Stimulated activated CD8-positive, alpha-beta memory T cell treated with anti-CD3 and anti-CD28 coated beads, Interleukin-7, amount 100 ng/mL, for 1 hour (primary cell): ENCODE results near the gene IRF2.
"Not testable (repeated sequence)": the region's sequence is repeated elsewhere in the genome, so short reads cannot be mapped to it uniquely, and the experiment has no call there.

Source experiments
- DNase-seq, 2 donors: peaks; one replicate each; pipeline ENCODE4 v3.0.0-alpha.2; 2020; ENCODE audit warnings: low read depth in 2 of 2

Gene IRF2

DNA sequence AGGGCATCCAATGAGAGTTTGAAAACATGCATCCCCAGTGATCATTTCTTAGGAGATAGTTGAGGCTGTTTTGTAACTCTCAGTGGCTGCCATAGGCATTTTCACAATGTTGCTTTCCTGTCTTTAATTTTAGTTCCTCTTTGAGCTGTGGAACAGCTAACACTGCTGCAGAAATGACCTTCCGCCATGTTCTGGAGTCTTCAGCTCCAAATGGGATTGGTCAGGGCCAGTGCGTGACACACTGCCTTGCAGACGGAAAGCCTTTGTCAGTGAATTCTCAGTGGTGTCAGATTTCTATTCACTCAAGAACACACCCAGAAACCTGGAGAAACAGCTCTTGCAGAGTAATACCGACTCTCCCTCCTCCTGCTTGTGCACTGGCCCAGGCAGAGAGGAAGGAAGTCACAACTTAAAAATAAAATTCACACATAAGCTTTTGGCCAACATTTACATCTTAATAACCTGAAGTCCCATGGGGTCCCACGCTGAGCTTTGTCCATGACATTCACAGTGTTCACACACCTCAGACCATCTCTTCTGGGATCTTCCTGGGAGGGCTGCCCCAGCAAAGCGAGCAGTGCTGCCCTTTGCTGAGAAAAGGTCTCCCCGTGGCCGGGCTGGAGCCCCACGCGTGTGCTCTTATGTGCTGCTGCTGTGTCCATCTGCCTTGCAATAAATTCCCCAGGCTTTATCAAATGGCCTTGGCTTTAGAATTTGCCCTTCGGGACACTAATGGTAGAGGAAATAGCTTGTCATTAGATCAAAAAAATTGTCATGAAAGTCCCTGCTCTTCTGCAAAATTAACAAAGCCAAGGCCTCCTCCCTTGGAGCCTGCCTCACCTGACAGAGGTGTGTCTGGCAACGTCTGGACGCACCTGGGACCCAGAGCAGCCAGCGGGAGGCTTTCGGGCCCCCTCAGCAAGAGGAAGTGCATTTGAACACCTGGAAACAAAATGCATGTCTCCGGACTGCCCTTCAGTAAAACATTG is 126.8 kb downstream of the IRF2 start:
- DNase-seq: no peak

DNA sequence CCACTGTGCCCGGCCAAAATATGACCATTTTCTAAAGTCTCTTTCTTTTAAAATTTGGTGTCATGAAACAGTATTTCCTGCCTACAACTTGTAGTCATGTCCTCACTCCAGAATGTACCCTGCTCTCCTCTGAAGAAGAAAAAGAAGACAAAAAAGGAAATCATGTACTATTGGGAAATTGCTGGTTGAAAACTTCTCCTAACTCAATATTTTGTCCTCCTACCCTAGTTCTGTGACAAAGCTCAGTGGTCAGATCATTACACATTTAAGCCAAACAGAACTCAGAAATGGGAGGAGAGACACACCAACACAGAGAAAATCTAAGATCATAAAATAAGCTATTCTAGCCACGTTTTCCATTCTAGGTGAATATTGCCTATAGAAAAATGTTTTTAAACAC is 127.7 kb downstream of the IRF2 start:
- DNase-seq: no peak

DNA sequence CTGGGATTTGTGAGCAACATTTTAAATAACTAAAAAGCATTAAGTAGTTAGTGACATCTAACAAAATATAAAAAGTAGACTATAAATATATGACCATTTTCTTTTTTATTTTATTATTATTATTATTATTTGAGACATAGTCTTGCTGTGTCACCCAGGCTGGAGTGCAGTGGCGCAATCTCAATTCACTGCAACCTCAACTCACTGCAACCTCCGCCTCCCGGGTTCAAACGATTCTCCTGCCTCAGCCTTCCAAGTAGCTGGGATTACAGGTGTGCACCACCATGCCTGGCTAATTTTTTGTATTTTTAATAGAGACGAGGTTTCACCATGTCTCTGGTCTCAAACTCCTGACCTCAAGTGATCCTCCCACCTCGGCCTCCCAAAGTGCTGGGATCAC is 128.1 kb downstream of the IRF2 start:
- not testable (repeated sequence) for DNase-seq

DNA sequence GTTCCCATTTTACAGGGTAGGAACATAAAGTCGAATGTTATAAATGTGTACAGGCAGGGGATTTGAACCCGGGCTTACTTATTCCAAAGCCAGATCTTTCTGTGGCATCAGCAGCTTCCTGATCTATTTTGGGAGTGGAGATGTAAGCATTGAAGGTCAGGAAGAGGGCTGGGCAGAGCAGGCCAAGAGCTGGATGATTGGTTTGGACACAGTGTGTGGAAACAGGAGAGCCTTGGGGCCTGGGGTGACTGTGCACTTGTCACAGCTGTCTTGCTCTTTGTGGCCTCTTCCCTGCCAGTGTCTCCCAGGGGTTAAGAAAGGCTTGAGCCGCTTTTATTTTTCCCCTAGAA is 128.8 kb downstream of the IRF2 start:
- no peak for DNase-seq

DNA sequence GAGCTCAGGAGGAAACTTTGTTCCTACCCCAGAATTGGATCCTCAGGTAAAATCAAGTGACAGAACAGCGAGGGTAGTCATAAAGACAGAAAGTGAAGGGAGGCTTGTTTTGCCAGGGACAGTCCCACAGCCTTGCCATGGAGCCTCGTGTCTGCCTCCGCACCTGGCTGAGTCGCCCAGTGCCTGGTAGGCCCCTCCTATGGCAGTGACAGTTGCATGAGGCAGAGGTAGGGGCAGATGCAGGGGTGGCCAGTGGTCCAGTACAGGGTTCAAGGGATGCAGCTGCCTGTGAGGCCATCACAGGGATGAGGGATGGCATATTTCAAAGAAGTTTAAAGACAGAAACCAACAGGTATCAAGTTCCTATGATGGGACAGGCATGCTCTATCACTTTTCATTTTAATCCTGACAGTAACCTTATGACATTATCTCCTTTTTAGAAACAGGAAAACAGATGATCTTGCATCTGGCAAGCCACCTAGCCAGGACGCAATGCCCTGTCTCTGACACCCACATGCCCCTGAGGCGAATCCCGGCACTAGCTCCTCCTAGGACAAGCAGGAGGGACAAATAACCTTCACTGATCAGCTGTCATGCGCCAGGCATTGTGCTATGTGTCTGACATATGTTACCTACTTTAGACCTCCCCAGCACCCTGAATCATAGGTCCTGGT is 129.3 kb downstream of the IRF2 start:
- DNase-seq: no peak

DNA sequence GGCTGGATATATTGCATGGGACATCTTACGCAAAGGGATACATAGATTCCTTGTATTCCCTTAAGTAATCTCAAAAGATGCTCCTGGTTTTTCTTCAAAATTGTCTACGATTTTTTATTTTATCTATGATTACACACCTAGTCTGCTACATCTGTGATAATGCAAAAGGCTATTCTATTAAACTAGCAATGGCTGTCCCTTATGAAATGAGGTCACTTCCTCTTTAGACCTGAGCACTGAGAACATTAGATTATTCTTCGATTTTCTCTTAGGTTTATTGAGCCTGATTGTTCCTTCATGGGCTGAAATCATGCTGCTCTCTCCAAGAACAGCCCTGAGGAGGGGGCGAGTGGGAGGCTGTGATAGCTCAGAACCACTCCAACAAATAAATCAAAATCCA is 129.9 kb downstream of the IRF2 start:
- DNase-seq: no peak

DNA sequence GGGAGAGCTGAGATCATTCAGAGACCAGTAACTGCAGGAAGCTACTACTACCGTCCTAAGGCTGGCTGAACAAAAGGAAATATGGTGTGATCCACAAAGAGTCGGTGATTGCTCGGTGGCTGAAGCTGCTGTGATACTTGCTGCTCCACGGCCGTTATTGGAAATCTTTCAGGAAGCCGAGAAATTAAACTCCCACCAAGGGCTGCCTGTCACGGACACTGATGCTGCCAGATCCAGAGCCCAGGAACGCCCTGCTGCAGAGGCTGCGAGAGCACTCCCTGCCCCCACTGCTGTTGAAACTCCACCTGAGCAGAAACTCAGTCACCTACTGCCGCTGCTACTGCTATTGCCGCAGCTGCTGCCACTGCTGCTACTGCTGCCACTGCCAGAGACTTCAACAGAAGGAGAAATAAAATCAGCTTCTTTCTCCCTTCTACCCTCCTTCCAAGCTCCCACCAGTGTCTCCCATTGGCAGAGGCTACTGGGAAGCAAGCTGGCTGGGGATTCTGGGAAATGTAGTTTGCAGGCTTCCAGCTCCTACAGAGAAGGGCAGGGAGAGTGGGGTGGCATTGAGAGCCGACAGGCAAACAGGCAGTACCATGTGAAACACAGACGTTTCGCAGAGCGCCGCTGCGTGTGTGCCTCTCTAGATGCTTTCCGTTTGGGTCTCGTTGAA is 130.7 kb downstream of the IRF2 start:
- no peak for DNase-seq

DNA sequence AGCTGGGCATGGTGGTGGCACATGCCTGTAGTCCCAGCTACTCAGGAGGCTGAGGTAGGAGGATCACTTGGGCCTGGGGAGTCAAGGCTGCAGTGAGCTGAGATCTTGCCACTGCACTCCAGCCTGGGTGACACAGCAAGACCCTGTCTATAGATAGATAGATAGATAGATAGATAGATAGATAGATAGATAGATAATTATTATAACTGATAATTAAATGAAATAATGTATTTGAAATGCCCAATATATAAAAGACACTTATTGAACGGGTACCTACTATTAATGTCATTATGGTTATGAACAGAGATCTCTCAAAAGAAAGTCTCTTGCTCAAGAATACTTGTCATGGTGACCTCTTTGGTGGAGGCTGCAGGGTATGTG is 131.5 kb downstream of the IRF2 start:
- DNase-seq: not testable (repeated sequence)

DNA sequence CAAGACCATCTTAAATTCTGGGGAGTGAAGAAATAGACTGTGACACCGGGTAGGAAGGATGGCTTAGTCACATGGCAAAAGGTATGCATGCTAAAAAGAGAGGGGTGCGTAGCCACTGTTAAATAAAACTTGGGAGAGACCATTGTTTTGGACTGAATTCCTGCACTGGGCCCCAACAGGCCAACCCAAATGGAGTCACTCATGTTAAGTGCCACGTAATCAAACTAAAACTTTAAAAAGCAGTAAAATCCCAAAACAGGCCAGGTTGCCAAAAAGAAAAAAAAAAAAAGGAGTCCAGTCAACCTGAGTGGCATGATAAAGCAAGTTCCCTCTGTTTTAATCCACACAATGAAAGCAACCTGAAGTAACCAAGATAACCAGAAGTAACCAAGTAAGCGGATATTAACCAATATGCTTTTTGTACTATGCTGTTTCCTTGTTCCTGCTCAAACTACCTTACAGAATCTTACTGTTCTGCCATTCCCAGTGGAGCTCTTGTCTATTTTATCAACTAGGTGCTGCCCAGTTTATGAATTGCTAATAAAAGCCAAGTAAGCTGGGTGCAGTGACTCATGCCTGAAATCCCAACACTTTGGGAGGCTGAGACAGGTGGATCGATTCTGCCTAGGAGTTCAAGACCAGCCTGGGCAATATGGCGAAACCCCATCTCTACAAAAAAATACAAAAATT is 132.0 kb downstream of the IRF2 start:
- no peak for DNase-seq

DNA sequence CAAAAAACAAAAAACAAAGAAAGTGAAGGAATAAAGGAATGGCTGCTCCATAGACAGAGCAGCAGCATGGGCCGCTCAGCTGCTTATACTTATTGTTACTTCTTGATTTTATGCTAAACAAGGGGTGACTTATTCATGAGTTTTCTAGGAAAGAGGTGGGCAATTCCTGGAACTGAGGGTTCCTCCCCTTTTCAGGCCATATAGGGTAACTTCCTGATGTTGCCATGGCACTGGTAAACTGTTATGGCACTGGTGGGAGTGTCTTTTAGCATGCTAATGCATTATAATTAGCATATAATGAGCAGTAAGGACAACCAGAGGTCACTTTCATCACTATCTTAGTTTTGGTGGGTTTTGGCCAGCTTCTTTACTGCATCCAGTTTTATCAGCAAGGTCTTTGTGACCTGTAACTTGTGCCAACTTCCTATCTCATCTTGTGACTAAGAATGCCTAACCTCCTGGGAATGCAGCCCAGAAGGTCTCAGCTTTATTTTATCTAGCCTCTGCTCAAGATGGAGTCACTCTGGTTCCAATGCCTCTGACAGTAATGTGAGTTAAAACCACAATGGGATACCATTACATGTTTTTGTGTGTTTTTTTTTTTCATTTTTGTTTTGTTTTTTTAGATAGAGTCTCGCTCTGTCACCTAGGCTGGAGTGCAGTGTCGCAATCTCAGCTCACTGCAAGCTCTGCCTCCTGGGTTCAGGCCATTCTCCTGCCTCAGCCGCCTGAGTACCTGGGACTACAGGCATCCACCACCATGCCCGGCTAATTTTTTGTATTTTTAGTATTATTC is 134.8 kb downstream of the IRF2 start:
- not testable (repeated sequence) for DNase-seq

DNA sequence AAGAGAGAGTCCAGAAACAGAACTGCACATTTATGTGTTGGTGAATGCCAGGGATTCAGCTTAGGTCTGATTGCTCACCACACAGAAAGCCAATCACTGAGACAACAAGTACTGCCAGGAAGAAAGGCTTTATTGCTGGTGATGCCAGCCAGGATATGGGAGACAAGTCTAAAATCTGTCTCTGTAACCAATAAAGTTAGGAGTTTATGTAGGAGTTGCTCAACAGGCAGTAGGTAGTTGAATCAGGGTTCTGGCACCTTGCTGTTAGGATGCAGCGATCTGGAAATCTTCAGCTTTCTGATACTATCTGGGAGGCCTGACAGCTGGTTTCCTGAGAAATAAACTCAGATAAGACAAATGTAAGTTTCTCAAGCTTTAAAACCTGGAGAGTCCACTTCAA is 136.4 kb downstream of the IRF2 start:
- DNase-seq: no peak
